SK-N-MC (cell line): ENCODE data around the gene TPPP.

Source experiments
- EZH2 ChIP-seq: fragments of 200-600 bp; sonication (generic); IDR thresholded peaks from one replicate; pipeline ENCODE4 v1.6.1; 2017; ENCODE audit warnings: antibody characterized with exemption
- FOXP2 ChIP-seq: optimal IDR thresholded peaks from 2 replicates; pipeline ENCODE3; 2011; ENCODE audit warnings: mild to moderate bottlenecking, moderate library complexity; ENCODE audit not compliant: insufficient read depth; ENCODE audit errors: extremely low read length, control extremely low read depth
- POLR2AphosphoS5 ChIP-seq: IDR thresholded peaks from 2 replicates; pipeline ENCODE4 v1.6.1; 2012; ENCODE audit warnings: mild to moderate bottlenecking, low read depth, low read length, borderline replicate concordance

- TF ChIP-seq POLR2AphosphoS5 (no peak), EZH2 (no peak), FOXP2 (no peak)
These were observed 31.0 kb downstream of the TPPP start for GRCh38 chr5:661891-662750.
